Nephron progenitor cell (in vitro differentiated cells): ENCODE measurements around the gene GTPBP4.

ENCODE experiments used
- DNase-seq: peaks from one replicate; pipeline ENCODE4 v3.0.0; 2021
- H3K27ac Mint-ChIP-seq: 2 replicates; pipeline ENCODE4 v1.8.0; 2021; ENCODE audit warnings: mild to moderate bottlenecking, moderate library complexity, mixed read lengths
- H3K27me3 Mint-ChIP-seq: 2 replicates; pipeline ENCODE4 v1.8.0; 2021; ENCODE audit warnings: mild to moderate bottlenecking, low read depth, mixed read lengths; ENCODE audit not compliant: poor library complexity
- H3K36me3 Mint-ChIP-seq: 2 replicates; pipeline ENCODE4 v1.8.0; 2021; ENCODE audit warnings: low read depth, mixed read lengths
- H3K4me1 Mint-ChIP-seq: 2 replicates; pipeline ENCODE4 v1.8.0; 2021; ENCODE audit warnings: mixed read lengths
- H3K4me3 Mint-ChIP-seq: 2 replicates; pipeline ENCODE4 v1.8.0; 2021; ENCODE audit warnings: mild to moderate bottlenecking, moderate library complexity, mixed read lengths
- H3K9me3 Mint-ChIP-seq: 2 replicates; pipeline ENCODE4 v1.8.0; 2021; ENCODE audit warnings: mild to moderate bottlenecking, moderate library complexity, mixed read lengths
- CTCF ChIP-seq: fragments of 200-600 bp; sonication (generic); IDR thresholded peaks from 2 replicates; pipeline ENCODE4 v1.5.0; 2021; ENCODE audit warnings: antibody characterized with exemption

GTPBP4 gene

GRCh38 chr10:1015688-1016087 lies 27.5 kb downstream of the GTPBP4 start:
- Mint-ChIP-seq H3K27me3 (peaks cover 2% of the 10 kb centered on the region), H3K36me3 (peaks cover 85% of the 10 kb centered on the region), H3K4me3 (no peak overlapping the region), H3K9me3 (no peaks in the 10 kb centered on the region), H3K27ac (no peak overlapping the region), H3K4me1 (no peaks in the 10 kb centered on the region)
- no peak for TF ChIP-seq CTCF
- no peak for DNase-seq

- Mint-ChIP-seq H3K27ac (no peak overlapping the region), H3K4me1 (no peaks in the 10 kb centered on the region), H3K27me3 (peaks cover 2% of the 10 kb centered on the region), H3K4me3 (no peak overlapping the region), H3K36me3 (peaks cover 71% of the 10 kb centered on the region), H3K9me3 (no peaks in the 10 kb centered on the region)
- DNase-seq = no peak
- TF ChIP-seq CTCF = no peak
Observed at GRCh38 chr10:1019362-1019761, 31.1 kb downstream of the GTPBP4 start.

- Mint-ChIP-seq H3K4me3 (no peak overlapping the region), H3K27me3 (peaks cover 2% of the 10 kb centered on the region), H3K4me1 (no peaks in the 10 kb centered on the region), H3K9me3 (no peaks in the 10 kb centered on the region), H3K27ac (peak overlapping the region; percentile 89), H3K36me3 (peaks cover 65% of the 10 kb centered on the region)
- TF ChIP-seq CTCF = no peak
- DNase-seq = no peak
Observed at GRCh38 chr10:1020460-1020859, 32.2 kb downstream of the GTPBP4 start.

- no peak overlapping the region for H3K4me3 Mint-ChIP-seq
- no peak overlapping the region for H3K27ac Mint-ChIP-seq
- no peaks in the 10 kb centered on the region for H3K9me3 Mint-ChIP-seq
- TF ChIP-seq CTCF = no peak
- no peak for DNase-seq
- peaks cover 62% of the 10 kb centered on the region for H3K36me3 Mint-ChIP-seq
- no peaks in the 10 kb centered on the region for H3K4me1 Mint-ChIP-seq
- H3K27me3 Mint-ChIP-seq = peaks cover 2% of the 10 kb centered on the region
Observed at GRCh38 chr10:1020958-1021357, 32.7 kb downstream of the GTPBP4 start.

- Mint-ChIP-seq H3K4me1 (no peaks in the 10 kb centered on the region), H3K4me3 (no peak overlapping the region), H3K27ac (no peak overlapping the region), H3K36me3 (peaks cover 47% of the 10 kb centered on the region), H3K27me3 (peaks cover 2% of the 10 kb centered on the region), H3K9me3 (no peaks in the 10 kb centered on the region)
- DNase-seq = no peak
- no peak for TF ChIP-seq CTCF
Observed at GRCh38 chr10:1022413-1022812, 34.2 kb downstream of the GTPBP4 start.

GRCh38 chr10:1024103-1024502 lies 35.9 kb downstream of the GTPBP4 start:
- Mint-ChIP-seq H3K27ac (peak overlapping the region; percentile 67), H3K4me1 (no peaks in the 10 kb centered on the region), H3K9me3 (no peaks in the 10 kb centered on the region), H3K27me3 (no peaks in the 10 kb centered on the region), H3K36me3 (peaks cover 34% of the 10 kb centered on the region), H3K4me3 (no peak overlapping the region)
- DNase-seq = no peak
- TF ChIP-seq CTCF = no peak
